Osteocyte (in vitro differentiated cells): ENCODE data around the gene NSRP1. TPM values are rescaled to one million over a fixed set of nuclear protein-coding genes. Genes with fewer than 3 reads are reported as not detected.

Experiments
- DNase-seq: peaks from one replicate; pipeline ENCODE4 v3.0.0; 2021; ENCODE audit warnings: mixed read lengths; ENCODE audit not compliant: unreplicated experiment; ENCODE audit errors: extremely low spot score
- H3K27ac Mint-ChIP-seq: one replicate; pipeline ENCODE4 v1.8.0; 2021; ENCODE audit warnings: mild to moderate bottlenecking, mixed read lengths; ENCODE audit not compliant: unreplicated experiment
- H3K27me3 Mint-ChIP-seq: one replicate; pipeline ENCODE4 v1.8.0; 2021; ENCODE audit warnings: mixed read lengths; ENCODE audit not compliant: unreplicated experiment
- H3K36me3 Mint-ChIP-seq: one replicate; pipeline ENCODE4 v1.8.0; 2021; ENCODE audit warnings: mixed read lengths; ENCODE audit not compliant: unreplicated experiment
- H3K4me1 Mint-ChIP-seq: one replicate; pipeline ENCODE4 v1.8.0; 2021; ENCODE audit warnings: mixed read lengths; ENCODE audit not compliant: unreplicated experiment
- H3K4me3 Mint-ChIP-seq: one replicate; pipeline ENCODE4 v1.8.0; 2021; ENCODE audit warnings: mild to moderate bottlenecking, moderate library complexity, mixed read lengths; ENCODE audit not compliant: unreplicated experiment
- H3K9me3 Mint-ChIP-seq: one replicate; pipeline ENCODE4 v1.8.0; 2021; ENCODE audit warnings: mixed read lengths; ENCODE audit not compliant: unreplicated experiment
- CTCF ChIP-seq: fragments of 200-600 bp; sonication (generic); IDR thresholded peaks from 2 replicates; pipeline ENCODE4 v1.5.0; 2021; ENCODE audit warnings: antibody characterized with exemption, mild to moderate bottlenecking, moderate library complexity
- total RNA-seq: library from RNA; stranded (reverse); gene quantifications from 2 replicates; pipeline ENCODE4 v1.2.1, GENCODE V29; 2021

NSRP1 gene
- total RNA-seq, 1 donor from 2014 or later, result 26.5 TPM

- Mint-ChIP-seq H3K27ac (no peak overlapping the region), H3K9me3 (no peaks in the 10 kb centered on the region), H3K27me3 (peaks cover 11% of the 10 kb centered on the region), H3K4me3 (no peak overlapping the region), H3K36me3 (no peaks in the 10 kb centered on the region), H3K4me1 (peaks cover under 1% of the 10 kb centered on the region)
- no peak for DNase-seq
- no peak for TF ChIP-seq CTCF
These were observed 102.7 kb downstream of the NSRP1 start for GRCh38 chr17:30219315-30219714.

- Mint-ChIP-seq H3K36me3 (no peaks in the 10 kb centered on the region), H3K4me1 (peaks cover 6% of the 10 kb centered on the region), H3K27ac (no peak overlapping the region), H3K4me3 (no peak overlapping the region), H3K27me3 (peaks cover 11% of the 10 kb centered on the region), H3K9me3 (no peaks in the 10 kb centered on the region)
- no peak for DNase-seq
- TF ChIP-seq CTCF, result no peak
These were observed 103.2 kb downstream of the NSRP1 start for GRCh38 chr17:30219833-30220232.

- no peak overlapping the region for H3K4me3 Mint-ChIP-seq
- H3K27ac Mint-ChIP-seq, result no peak overlapping the region
- H3K36me3 Mint-ChIP-seq, result no peaks in the 10 kb centered on the region
- H3K27me3 Mint-ChIP-seq, result peaks cover 11% of the 10 kb centered on the region
- H3K9me3 Mint-ChIP-seq, result no peaks in the 10 kb centered on the region
- H3K4me1 Mint-ChIP-seq, result peaks cover 11% of the 10 kb centered on the region
- no peak for TF ChIP-seq CTCF
- no peak for DNase-seq
These were observed 103.8 kb downstream of the NSRP1 start for GRCh38 chr17:30220414-30220813.

- H3K4me1 Mint-ChIP-seq, result peaks cover 21% of the 10 kb centered on the region
- H3K4me3 Mint-ChIP-seq, result no peak overlapping the region
- no peak for TF ChIP-seq CTCF
- no peaks in the 10 kb centered on the region for H3K36me3 Mint-ChIP-seq
- H3K27me3 Mint-ChIP-seq, result peaks cover 11% of the 10 kb centered on the region
- no peak overlapping the region for H3K27ac Mint-ChIP-seq
- no peaks in the 10 kb centered on the region for H3K9me3 Mint-ChIP-seq
- DNase-seq, result no peak
These were observed 104.7 kb downstream of the NSRP1 start for GRCh38 chr17:30221346-30221745.

GRCh38 chr17:30222251-30222650, 105.6 kb downstream of the NSRP1 start:
- DNase-seq, result no peak
- Mint-ChIP-seq H3K27ac (no peak overlapping the region), H3K36me3 (no peaks in the 10 kb centered on the region), H3K27me3 (peaks cover 11% of the 10 kb centered on the region), H3K4me1 (peaks cover 27% of the 10 kb centered on the region), H3K4me3 (no peak overlapping the region), H3K9me3 (no peaks in the 10 kb centered on the region)
- TF ChIP-seq CTCF, result no peak
